Type B pancreatic cell (in vitro differentiated cells): ENCODE results near the gene RHBDD2. TPM values are rescaled to one million over a fixed set of nuclear protein-coding genes. Genes with fewer than 3 reads are reported as not detected.
"Not testable (repeated sequence)": the region's sequence is repeated elsewhere in the genome, so short reads cannot be mapped to it uniquely, and the experiment has no call there.

ENCODE experiments used
- DNase-seq: peaks from one replicate; pipeline ENCODE4 v3.0.0; 2021; ENCODE audit warnings: mixed read lengths; ENCODE audit not compliant: unreplicated experiment; ENCODE audit errors: extremely low spot score
- H3K27ac Mint-ChIP-seq: 2 replicates; pipeline ENCODE4 v1.8.0; 2021; ENCODE audit warnings: mild to moderate bottlenecking, mixed read lengths
- H3K27me3 Mint-ChIP-seq: 2 replicates; pipeline ENCODE4 v1.8.0; 2021; ENCODE audit warnings: mixed read lengths
- H3K36me3 Mint-ChIP-seq: 2 replicates; pipeline ENCODE4 v1.8.0; 2021; ENCODE audit warnings: mixed read lengths
- H3K4me1 Mint-ChIP-seq: one replicate; pipeline ENCODE4 v1.8.0; 2021; ENCODE audit warnings: mixed read lengths; ENCODE audit not compliant: unreplicated experiment
- H3K4me3 Mint-ChIP-seq: 2 replicates; pipeline ENCODE4 v1.8.0; 2021; ENCODE audit warnings: mild to moderate bottlenecking, mixed read lengths
- H3K9me3 Mint-ChIP-seq: 2 replicates; pipeline ENCODE4 v1.8.0; 2021; ENCODE audit warnings: mixed read lengths
- CTCF ChIP-seq: fragments of 200-600 bp; sonication (generic); conservative IDR thresholded peaks from 2 replicates; pipeline ENCODE4 v1.5.0; 2021; ENCODE audit warnings: antibody characterized with exemption, mild to moderate bottlenecking
- long read RNA-seq: library from polyadenylated mRNA; unstranded; transcript quantifications from one replicate; pipeline ENCODE4 v2.0.0, GENCODE V29; 2020
- total RNA-seq: library from RNA; stranded (reverse); gene quantifications from 2 replicates; pipeline ENCODE4 v1.2.1, GENCODE V29; 2021; ENCODE audit warnings: low replicate concordance

RHBDD2 gene
- total RNA-seq: 73.5 and 75.1 TPM in 2 replicates
- long read RNA-seq, transcript RHBDD2-201 (4 exons, 1,802 nt): major isoform, 11 of 16 reads
- long read RNA-seq, partial matches to known transcripts: 1 of 16 reads
- long read RNA-seq, other reads (novel, unspliced or antisense): 2 of 16 reads

- peak within 1 kb of the TSS; percentile 92 for H3K27ac Mint-ChIP-seq
- H3K36me3 Mint-ChIP-seq: peaks cover 13% of the 10 kb centered on the region
- peak within 1 kb of the TSS; percentile 95 for H3K4me3 Mint-ChIP-seq
- peaks cover 27% of the 10 kb centered on the region for H3K4me1 Mint-ChIP-seq
- TF ChIP-seq CTCF: no peak
- H3K27me3 Mint-ChIP-seq: no peaks in the 10 kb centered on the region
- peak; percentile 94 for DNase-seq
- H3K9me3 Mint-ChIP-seq: no peaks in the 10 kb centered on the region
These were observed at the start of gene RHBDD2 for GRCh38 chr7:75878769-75879611. RHBDD2 (plus strand) TSS chr7:75879034; CDS start chr7:75879083, 49 bp downstream.

GRCh38 chr7:75829656-75830055 lies 49.2 kb upstream of the RHBDD2 start:
- DNase-seq, H3K4me3 Mint-ChIP-seq, H3K4me1 Mint-ChIP-seq, H3K9me3 Mint-ChIP-seq, H3K36me3 Mint-ChIP-seq, H3K27ac Mint-ChIP-seq: not testable (repeated sequence)
- H3K27me3 Mint-ChIP-seq: peaks cover 12% of the 10 kb centered on the region

GRCh38 chr7:75830978-75831377 lies 47.9 kb upstream of the RHBDD2 start:
- H3K4me3 Mint-ChIP-seq: no peak overlapping the region
- TF ChIP-seq CTCF: no peak
- H3K4me1 Mint-ChIP-seq: no peaks in the 10 kb centered on the region
- H3K27ac Mint-ChIP-seq: no peak overlapping the region
- H3K27me3 Mint-ChIP-seq: peaks cover 12% of the 10 kb centered on the region
- H3K36me3 Mint-ChIP-seq: no peaks in the 10 kb centered on the region
- H3K9me3 Mint-ChIP-seq: no peaks in the 10 kb centered on the region
- DNase-seq: no peak

GRCh38 chr7:75833662-75834061 lies 45.2 kb upstream of the RHBDD2 start:
- H3K4me1 Mint-ChIP-seq, DNase-seq, H3K27ac Mint-ChIP-seq, H3K4me3 Mint-ChIP-seq, H3K36me3 Mint-ChIP-seq, H3K9me3 Mint-ChIP-seq: not testable (repeated sequence)
- H3K27me3 Mint-ChIP-seq: peaks cover 12% of the 10 kb centered on the region

GRCh38 chr7:75835688-75836285 lies 43.0 kb upstream of the RHBDD2 start:
- no peaks in the 10 kb centered on the region for H3K36me3 Mint-ChIP-seq
- peaks cover 12% of the 10 kb centered on the region for H3K27me3 Mint-ChIP-seq
- DNase-seq: no peak
- no peaks in the 10 kb centered on the region for H3K4me1 Mint-ChIP-seq
- H3K27ac Mint-ChIP-seq: no peak overlapping the region
- no peak for TF ChIP-seq CTCF
- H3K9me3 Mint-ChIP-seq: no peaks in the 10 kb centered on the region
- H3K4me3 Mint-ChIP-seq: no peak overlapping the region

- Mint-ChIP-seq H3K27me3 (peaks cover 12% of the 10 kb centered on the region), H3K9me3 (no peaks in the 10 kb centered on the region), H3K27ac (no peak overlapping the region), H3K36me3 (no peaks in the 10 kb centered on the region), H3K4me3 (no peak overlapping the region), H3K4me1 (no peaks in the 10 kb centered on the region)
- DNase-seq: no peak
- no peak for TF ChIP-seq CTCF
These were observed 42.0 kb upstream of the RHBDD2 start for GRCh38 chr7:75836798-75837197.

GRCh38 chr7:75838281-75838930 lies 40.4 kb upstream of the RHBDD2 start:
- H3K27ac Mint-ChIP-seq, DNase-seq, H3K4me3 Mint-ChIP-seq, H3K4me1 Mint-ChIP-seq, H3K9me3 Mint-ChIP-seq, H3K36me3 Mint-ChIP-seq, H3K27me3 Mint-ChIP-seq: not testable (repeated sequence)
